Subcutaneous adipose tissue (tissue), 4 donors: ENCODE data around the gene HAS3. TPM values are rescaled to one million over a fixed set of nuclear protein-coding genes. Genes with fewer than 3 reads are reported as not detected.

Experiments used
- total RNA-seq, 4 donors: library from RNA; depleted of rRNA; stranded (reverse); fragments of >200 nt; gene quantifications; one replicate each; pipeline ENCODE4 v1.1.0, GENCODE V29; 2016
- TF ChIP-seq, protein P1 (sequence below): fragments of 450-650 bp; IDR thresholded peaks from one replicate; pipeline ENCODE4 v1.5.1; 2016; ENCODE audit warnings: low read depth, mild to moderate bottlenecking, control low read depth, antibody characterized with exemption, moderate library complexity

Gene HAS3
- total RNA-seq, 4 donors from 2014 or later: 0.34 to 1.6 (median 1.0) TPM

DNA sequence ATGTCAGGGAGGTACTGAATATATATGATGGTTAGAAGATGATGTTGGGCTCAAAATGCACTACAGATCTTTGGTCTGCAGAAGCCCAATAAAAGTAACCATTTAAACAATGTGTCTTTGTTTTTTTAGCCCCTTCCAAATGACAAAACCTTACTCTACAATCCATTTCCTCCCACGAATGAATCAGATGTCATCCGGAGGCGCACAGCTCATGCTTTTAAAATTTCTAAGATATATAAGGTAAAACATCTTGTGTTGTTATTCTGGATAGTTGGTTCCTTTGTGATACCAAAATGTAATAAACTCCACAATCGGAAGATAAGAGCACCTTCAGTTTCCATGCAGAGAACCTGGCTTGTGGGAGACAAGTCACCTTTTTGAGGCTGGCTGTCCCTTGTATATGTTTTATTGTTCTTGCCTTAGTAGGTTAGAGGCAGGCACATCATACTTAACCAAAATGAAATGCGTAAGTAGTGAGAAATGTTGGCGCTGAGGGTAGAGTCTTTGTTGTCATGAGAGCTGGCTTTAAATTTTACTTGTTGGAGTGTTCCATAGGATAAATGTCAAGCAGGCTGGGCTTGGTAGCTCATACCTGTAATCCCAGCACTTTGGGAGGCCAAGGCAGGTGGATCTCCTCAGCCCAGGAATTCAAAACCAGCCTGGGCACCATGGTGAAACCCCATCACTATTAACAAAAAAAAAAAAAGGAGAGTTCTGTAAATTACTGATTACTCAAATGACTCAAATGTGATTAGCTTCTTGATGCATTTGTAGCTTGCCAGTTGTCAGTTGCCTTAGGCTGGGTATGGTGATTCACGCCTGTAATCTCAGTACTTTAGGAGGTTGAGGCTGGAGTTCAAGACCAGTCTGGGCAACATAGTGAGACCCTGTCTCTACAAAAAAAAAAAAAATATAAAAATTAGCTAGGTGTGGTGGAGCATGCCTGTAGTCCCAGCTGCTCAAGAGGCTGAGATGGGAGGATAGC lies 61.8 kb downstream of the HAS3 start:
- TF ChIP-seq, protein P1, sequence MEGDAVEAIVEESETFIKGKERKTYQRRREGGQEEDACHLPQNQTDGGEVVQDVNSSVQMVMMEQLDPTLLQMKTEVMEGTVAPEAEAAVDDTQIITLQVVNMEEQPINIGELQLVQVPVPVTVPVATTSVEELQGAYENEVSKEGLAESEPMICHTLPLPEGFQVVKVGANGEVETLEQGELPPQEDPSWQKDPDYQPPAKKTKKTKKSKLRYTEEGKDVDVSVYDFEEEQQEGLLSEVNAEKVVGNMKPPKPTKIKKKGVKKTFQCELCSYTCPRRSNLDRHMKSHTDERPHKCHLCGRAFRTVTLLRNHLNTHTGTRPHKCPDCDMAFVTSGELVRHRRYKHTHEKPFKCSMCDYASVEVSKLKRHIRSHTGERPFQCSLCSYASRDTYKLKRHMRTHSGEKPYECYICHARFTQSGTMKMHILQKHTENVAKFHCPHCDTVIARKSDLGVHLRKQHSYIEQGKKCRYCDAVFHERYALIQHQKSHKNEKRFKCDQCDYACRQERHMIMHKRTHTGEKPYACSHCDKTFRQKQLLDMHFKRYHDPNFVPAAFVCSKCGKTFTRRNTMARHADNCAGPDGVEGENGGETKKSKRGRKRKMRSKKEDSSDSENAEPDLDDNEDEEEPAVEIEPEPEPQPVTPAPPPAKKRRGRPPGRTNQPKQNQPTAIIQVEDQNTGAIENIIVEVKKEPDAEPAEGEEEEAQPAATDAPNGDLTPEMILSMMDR: no peak

Other genes starting within 250 kb of the HAS3 start
- 10 to 100 TPM; 54.3 to 74.2 (median 65.7) TPM for gene CHTF8, start 26.9 kb downstream of the HAS3 start, total RNA-seq
- 10 to 100 TPM; 21.7 to 52.8 (median 28.8) TPM for gene UTP4, start 27.0 kb downstream of the HAS3 start, total RNA-seq
- 10 to 100 TPM; 29.6 to 64.2 (median 47.1) TPM for gene SNTB2, start 81.5 kb downstream of the HAS3 start, total RNA-seq
- 10 to 100 TPM; 21.4 to 50.1 (median 27.6) TPM for gene VPS4A, start 205.7 kb downstream of the HAS3 start, total RNA-seq
- gene PDF, start 224.9 kb downstream of the HAS3 start, total RNA-seq: 10 to 100 TPM in 1 of 4 donors, 1 to 10 TPM in 3; 5.9 to 24.3 (median 8.3) TPM
- 10 to 100 TPM; 27.9 to 40.1 (median 37.5) TPM for gene COG8, start 233.9 kb downstream of the HAS3 start, total RNA-seq
- 10 to 100 TPM in 3 of 4 donors, 1 to 10 TPM in 1; 9.2 to 13.2 (median 11.0) TPM for gene NIP7, start 234.1 kb downstream of the HAS3 start, total RNA-seq
- 1 to 10 TPM in 1 of 4 donors, under 1 TPM in 1, not detected in 2; 0.88 to 1.3 TPM for gene TMED6, start 246.1 kb downstream of the HAS3 start, total RNA-seq